ENCODE results near the gene PCCA.

GRCh38 chr13:100212904-100213553 is 124.1 kb downstream of the PCCA start:
- TF ChIP-seq JUND (IDR thresholded peaks at IDR 0.05) = no peak
- no peak for TF ChIP-seq CTCF (IDR thresholded peaks at IDR 0.05; ENCODE audit: low read depth, low read length, missing input control)
- TF ChIP-seq RAD21 (IDR thresholded peaks at IDR 0.05) = no peak
- no peak for TF ChIP-seq REST (IDR thresholded peaks at IDR 0.05)
- no peak for TF ChIP-seq GABPA (IDR thresholded peaks at IDR 0.05 in 1 of 2, conservative IDR thresholded peaks at IDR 0.05 in 1 of 2)
- TF ChIP-seq YY1 (IDR thresholded peaks at IDR 0.05) = no peak
- TF ChIP-seq EGR1 (IDR thresholded peaks at IDR 0.05; ENCODE audit: low read depth in 2 of 2) = no peak
- no peak for TF ChIP-seq ZBTB33 (IDR thresholded peaks at IDR 0.05)
- TF ChIP-seq ATF3 (IDR thresholded peaks at IDR 0.05) = no peak
- no peak for TF ChIP-seq MAX (IDR thresholded peaks at IDR 0.05)
- TF ChIP-seq SP1 (IDR thresholded peaks at IDR 0.05) = no peak
- no peak for TF ChIP-seq TAF1 (conservative IDR thresholded peaks at IDR 0.05)
- no peak for TF ChIP-seq HNF4G (IDR thresholded peaks at IDR 0.05)

Data from liver (tissue), 3 donors.